ENCODE data around the gene DCAF17. TPM values are rescaled to one million over a fixed set of nuclear protein-coding genes. Genes with fewer than 3 reads are reported as not detected.

Gene DCAF17
- total RNA-seq, 4 donors from 2014 or later, result 38.7 to 52.1 (median 46.2) TPM

- H3K9me3 ChIP-seq, result no peaks in the 10 kb centered on the region
- H3K27me3 ChIP-seq, result no peaks in the 10 kb centered on the region
- no peak for TF ChIP-seq CTCF (IDR thresholded peaks at IDR 0.05)
- no peak overlapping the region for H3K4me3 ChIP-seq (replicated peaks in 1 of 3)
- WGBS, 2 donors, result 81 to 83% methylated on average over 2 of the region's 2 CpGs
- no peaks in the 10 kb centered on the region for H3K36me3 ChIP-seq
- no peak for DNase-seq
- H3K27ac ChIP-seq, result no peak overlapping the region
- H3K4me1 ChIP-seq, result peaks cover 6 to 12% of the 10 kb centered on the region in 2 donors
- intact Hi-C loops (cut with DNase I), result no loop called here
Observed at GRCh38 chr2:171483793-171484192, 49.8 kb downstream of the DCAF17 start.

GRCh38 chr2:171485116-171485515, 51.1 kb downstream of the DCAF17 start:
- intact Hi-C loops (cut with DNase I), result no loop called here
- WGBS, 2 donors, result 90 to 94% methylated on average over 1 of the region's 1 CpG
- H3K4me1 ChIP-seq, result peaks cover 6 to 12% of the 10 kb centered on the region in 2 donors

GRCh38 chr2:171487201-171487600, 53.2 kb downstream of the DCAF17 start:
- WGBS, 2 donors, result 95 to 99% methylated on average over 6 of the region's 6 CpGs
- Histone ChIP-seq H3K27ac (no peak overlapping the region), H3K36me3 (no peaks in the 10 kb centered on the region), H3K4me3 (replicated peaks in 1 of 3) (no peak overlapping the region), H3K4me1 (peaks cover 6 to 12% of the 10 kb centered on the region in 2 donors), H3K27me3 (no peaks in the 10 kb centered on the region), H3K9me3 (no peaks in the 10 kb centered on the region)
- intact Hi-C loops (cut with DNase I), result no loop called here
- DNase-seq, result no peak
- TF ChIP-seq POLR2A (IDR thresholded peaks at IDR 0.05) (no peak), CTCF (IDR thresholded peaks at IDR 0.05) (no peak)

More at GRCh38 chr2:171485116-171485515, 51.1 kb downstream of the DCAF17 start:
- H3K36me3 ChIP-seq, result no peaks in the 10 kb centered on the region
- H3K4me3 ChIP-seq (replicated peaks in 1 of 3), result no peak overlapping the region
- no peaks in the 10 kb centered on the region for H3K27me3 ChIP-seq
- TF ChIP-seq CTCF (IDR thresholded peaks at IDR 0.05), result no peak
- TF ChIP-seq POLR2A (IDR thresholded peaks at IDR 0.05), result no peak
- H3K27ac ChIP-seq, result no peak overlapping the region
- no peak for DNase-seq
- no peaks in the 10 kb centered on the region for H3K9me3 ChIP-seq

- no peaks in the 10 kb centered on the region for H3K27me3 ChIP-seq
- H3K4me1 ChIP-seq, result peaks cover 6 to 12% of the 10 kb centered on the region in 2 donors
- H3K36me3 ChIP-seq, result no peaks in the 10 kb centered on the region
- peak; percentile 61 to 62 for DNase-seq
- no peak overlapping the region for H3K4me3 ChIP-seq (replicated peaks in 1 of 3)
- WGBS, 2 donors, result 71% methylated on average over 4 of the region's 4 CpGs
- intact Hi-C loops (cut with DNase I), result no loop called here
- no peak for TF ChIP-seq CTCF (IDR thresholded peaks at IDR 0.05)
- no peak for TF ChIP-seq POLR2A (IDR thresholded peaks at IDR 0.05)
- H3K27ac ChIP-seq, result peak overlapping the region in 2 of 3 donors; percentile 17 to 36
- H3K9me3 ChIP-seq, result no peaks in the 10 kb centered on the region
Observed at GRCh38 chr2:171487803-171488259, 53.8 kb downstream of the DCAF17 start.

- TF ChIP-seq POLR2A (IDR thresholded peaks at IDR 0.05) (no peak), CTCF (IDR thresholded peaks at IDR 0.05) (no peak)
- Histone ChIP-seq H3K27me3 (no peaks in the 10 kb centered on the region), H3K9me3 (no peaks in the 10 kb centered on the region), H3K36me3 (no peaks in the 10 kb centered on the region), H3K4me3 (replicated peaks in 1 of 3) (no peak overlapping the region), H3K4me1 (peaks cover 6 to 12% of the 10 kb centered on the region in 2 donors), H3K27ac (no peak overlapping the region)
- no peak for DNase-seq
- intact Hi-C loops (cut with DNase I), result no loop called here
- WGBS, 2 donors, result 91 to 93% methylated on average over 2 of the region's 2 CpGs
Observed at GRCh38 chr2:171490577-171490976, 56.6 kb downstream of the DCAF17 start.

All from thyroid gland (tissue), 4 donors.